ENCODE data around the gene MRRF.
"Not testable (repeated sequence)": the region's sequence is repeated elsewhere in the genome, so short reads cannot be mapped to it uniquely, and the experiment has no call there.

Gene MRRF

GRCh38 chr9:122363131-122363530, 98.4 kb downstream of the MRRF start:
- not testable (repeated sequence) for DNase-seq

GRCh38 chr9:122364117-122364782, 99.6 kb downstream of the MRRF start:
- peak; percentile 18 for DNase-seq

GRCh38 chr9:122364783-122365150, 100.1 kb downstream of the MRRF start:
- peak; percentile 21 for DNase-seq

GRCh38 chr9:122366074-122366660, 101.5 kb downstream of the MRRF start:
- no peak for DNase-seq

- no peak for DNase-seq
These were observed 102.4 kb downstream of the MRRF start for GRCh38 chr9:122367065-122367464.

GRCh38 chr9:122367774-122368460, 103.2 kb downstream of the MRRF start:
- DNase-seq = no peak

GRCh38 chr9:122368642-122369041, 104.0 kb downstream of the MRRF start:
- DNase-seq = no peak

GRCh38 chr9:122370303-122370702, 105.6 kb downstream of the MRRF start:
- no peak for DNase-seq

- no peak for DNase-seq
These were observed 106.4 kb downstream of the MRRF start, which contains the start of gene PTGS1 for GRCh38 chr9:122370869-122371755. PTGS1 (plus strand) TSS chr9:122371024; CDS start chr9:122371085, 61 bp downstream.

- DNase-seq = no peak
These were observed 107.2 kb downstream of the MRRF start for GRCh38 chr9:122371846-122372245.

- DNase-seq = no peak
These were observed 108.5 kb downstream of the MRRF start for GRCh38 chr9:122372856-122373845.

- DNase-seq = peak; percentile 53
These were observed 110.3 kb downstream of the MRRF start for GRCh38 chr9:122374885-122375420.

GRCh38 chr9:122376796-122377195, 112.1 kb downstream of the MRRF start:
- no peak for DNase-seq

GRCh38 chr9:122377241-122378164, 112.8 kb downstream of the MRRF start:
- no peak for DNase-seq

- no peak for DNase-seq
These were observed 113.6 kb downstream of the MRRF start for GRCh38 chr9:122378236-122378635.

GRCh38 chr9:122379340-122379739, 114.7 kb downstream of the MRRF start:
- DNase-seq = no peak

- DNase-seq = no peak
These were observed 115.6 kb downstream of the MRRF start for GRCh38 chr9:122380293-122380692.

Measured in fibroblast of skin of abdomen (primary cell).